Measurements from ENCODE around the gene ZC2HC1B.

The ZC2HC1B gene

GRCh38 chr6:143984666-143985065 lies 120.4 kb downstream of the ZC2HC1B start:
- Histone ChIP-seq H4K20me1 (ENCODE audit: control insufficient read depth, insufficient read depth, low read depth, low read length) (no peaks in the 10 kb centered on the region), H3K4me2 (ENCODE audit: low read length) (no peak overlapping the region), H3K9me3 (ENCODE audit: control insufficient read depth, insufficient read depth, low read length) (no peaks in the 10 kb centered on the region), H3K27me3 (ENCODE audit: control insufficient read depth, low read length) (no peaks in the 10 kb centered on the region), H3K27ac (ENCODE audit: low read depth, low read length) (no peak overlapping the region), H3F3A (ENCODE audit: control insufficient read depth, insufficient read depth) (no peaks in the 10 kb centered on the region), H3K9me2 (replicated peaks; ENCODE audit: control insufficient read depth, low read length) (no peaks in the 10 kb centered on the region), H3K79me2 (ENCODE audit: control insufficient read depth, low read length) (no peaks in the 10 kb centered on the region), H3K36me3 (ENCODE audit: control insufficient read depth, low read length) (no peaks in the 10 kb centered on the region), H3K4me1 (ENCODE audit: control insufficient read depth, low read length) (no peaks in the 10 kb centered on the region), H3K4me3 (ENCODE audit: low read length) (no peak overlapping the region)
- TF ChIP-seq CTCF (IDR thresholded peaks at IDR 0.05; ENCODE audit: low read depth, low read length, poor library complexity, severe bottlenecking) (no peak), EZH2phosphoT487 (IDR thresholded peaks at IDR 0.05; ENCODE audit: borderline replicate concordance, low read length) (no peak)

- Histone ChIP-seq H3K4me2 (ENCODE audit: low read length) (no peak overlapping the region), H3K4me1 (ENCODE audit: control insufficient read depth, low read length) (no peaks in the 10 kb centered on the region), H3K27me3 (ENCODE audit: control insufficient read depth, low read length) (no peaks in the 10 kb centered on the region), H3F3A (ENCODE audit: control insufficient read depth, insufficient read depth) (no peaks in the 10 kb centered on the region), H3K9me3 (ENCODE audit: control insufficient read depth, insufficient read depth, low read length) (no peaks in the 10 kb centered on the region), H3K4me3 (ENCODE audit: low read length) (no peak overlapping the region), H4K20me1 (ENCODE audit: control insufficient read depth, insufficient read depth, low read depth, low read length) (no peaks in the 10 kb centered on the region), H3K27ac (ENCODE audit: low read depth, low read length) (no peak overlapping the region), H3K9me2 (replicated peaks; ENCODE audit: control insufficient read depth, low read length) (no peaks in the 10 kb centered on the region; the same call in 1 of the 2 replicates), H3K79me2 (ENCODE audit: control insufficient read depth, low read length) (no peaks in the 10 kb centered on the region), H3K36me3 (ENCODE audit: control insufficient read depth, low read length) (no peaks in the 10 kb centered on the region)
- TF ChIP-seq CTCF (IDR thresholded peaks at IDR 0.05; ENCODE audit: low read depth, low read length, poor library complexity, severe bottlenecking) (no peak), EZH2phosphoT487 (IDR thresholded peaks at IDR 0.05; ENCODE audit: borderline replicate concordance, low read length) (no peak)
Measured at GRCh38 chr6:143986463-143987065, 122.3 kb downstream of the ZC2HC1B start.

Data from DOHH2 (cell line).